HAP-1 (cell line): Measurements from ENCODE around the gene ZNF625.
A peak's percentile ranks its signal among the peaks of the same experiment; 100 is the strongest.

Source experiments
- DNase-seq, 2 experiments: peaks; one replicate each; pipeline ENCODE4 v3.0.0-alpha.2; 2016 to 2020; ENCODE audit warnings: low spot score in 2 of 2
- H3K27me3 ChIP-seq: fragments of 250-450 bp; sonication (Bioruptor Pico); 2 replicates; pipeline ENCODE4 v1.5.1; 2020; ENCODE audit warnings: low read depth, mild to moderate bottlenecking, moderate library complexity
- H3K36me3 ChIP-seq: fragments of 250-450 bp; sonication (Bioruptor Pico); replicated peaks from 2 replicates; pipeline ENCODE4 v1.5.1; 2020; ENCODE audit warnings: mild to moderate bottlenecking
- H3K4me1 ChIP-seq: fragments of 250-450 bp; sonication (Bioruptor Pico); 2 replicates; pipeline ENCODE4 v1.5.1; 2020; ENCODE audit warnings: mild to moderate bottlenecking
- H3K4me3 ChIP-seq: fragments of 250-450 bp; sonication (Bioruptor Pico); 2 replicates; pipeline ENCODE4 v1.5.1; 2020; ENCODE audit warnings: mild to moderate bottlenecking, moderate library complexity
- H3K9me3 ChIP-seq: fragments of 250-450 bp; sonication (Bioruptor Pico); 2 replicates; pipeline ENCODE4 v1.5.1; 2020; ENCODE audit warnings: mild to moderate bottlenecking, moderate library complexity
- in situ Hi-C: fragments of 300-500 bp; cut with MboI; formaldehyde crosslinking; loops from 3 replicates; pipeline ENCODE4 v1.14.3; 2020; ENCODE audit warnings: low sequenced_read_pairs, inconsistent platforms, mixed read lengths

ZNF625 gene

DNA sequence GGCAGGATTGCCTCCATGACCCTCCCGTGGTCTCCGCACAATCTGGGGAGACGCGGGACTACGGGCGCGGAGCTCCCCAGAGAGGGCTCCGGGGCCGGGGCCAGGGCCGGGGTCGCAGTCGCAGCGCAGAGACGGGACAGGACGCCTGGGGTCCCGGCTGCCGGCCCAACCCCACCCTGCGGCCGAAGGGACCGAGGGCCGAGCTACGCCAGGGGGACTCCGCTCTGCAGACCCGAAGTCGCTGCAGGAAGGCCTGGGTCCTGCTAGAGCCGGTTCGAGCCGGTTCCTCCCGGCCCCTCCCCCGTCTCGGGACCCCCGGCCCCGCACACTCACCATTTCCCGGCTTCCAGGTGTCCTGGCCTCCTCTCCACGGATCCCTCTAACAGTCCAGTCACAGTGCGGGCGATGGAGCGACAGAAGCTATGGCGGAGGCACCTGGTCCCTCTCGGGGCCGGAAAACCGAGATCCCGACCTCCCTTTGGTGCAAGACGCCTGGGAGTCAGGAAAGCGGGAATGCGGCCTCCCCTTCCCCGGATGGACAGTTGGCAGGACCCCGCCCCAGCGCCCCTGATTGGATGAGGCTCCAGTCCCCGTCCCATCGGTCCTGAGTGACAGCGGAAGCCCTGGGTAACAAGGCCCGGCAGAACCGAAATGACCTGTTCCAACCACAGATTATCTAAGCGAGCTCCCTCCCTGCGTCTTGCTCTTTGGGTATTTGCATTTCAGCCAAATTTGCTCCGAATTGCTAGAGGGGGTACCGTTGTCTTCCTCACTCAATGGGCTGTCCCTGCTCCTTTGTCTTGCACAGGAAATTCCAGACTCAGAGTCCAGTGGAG is at the start of gene ZNF625:
ZNF625 (minus strand) TSS at position 512 of the 836 bp plus-strand sequence; CDS start at position 336, 176 bp downstream.
- no peaks in the 10 kb centered on the region for H3K9me3 ChIP-seq
- no peak within 1 kb of the TSS for H3K4me3 ChIP-seq
- DNase-seq = no peak
- no peaks in the 10 kb centered on the region for H3K36me3 ChIP-seq
- no peaks in the 10 kb centered on the region for H3K4me1 ChIP-seq
- H3K27me3 ChIP-seq = no peaks in the 10 kb centered on the region
- in situ Hi-C loops = no loop called here

DNA sequence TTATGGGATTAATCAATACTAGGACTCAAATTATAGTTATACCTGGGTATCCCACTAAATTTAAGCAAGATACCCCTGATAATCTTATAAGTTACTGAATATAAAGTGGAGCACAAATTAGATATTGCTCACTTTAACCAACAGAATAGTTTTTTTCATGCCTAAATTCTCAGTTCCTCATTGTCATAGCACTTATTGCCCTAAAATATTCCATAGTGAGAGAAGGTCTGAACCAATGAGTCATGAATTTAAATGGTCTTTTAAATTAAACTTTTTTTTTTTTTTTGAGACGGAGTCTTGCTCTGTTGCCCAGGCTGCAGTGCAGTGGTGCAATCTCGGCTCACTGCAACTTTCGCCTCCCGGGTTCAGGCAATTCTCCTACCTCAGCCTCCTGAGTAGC is 48.8 kb upstream of the ZNF625 start:
- no peaks in the 10 kb centered on the region for H3K27me3 ChIP-seq
- in situ Hi-C loops = no loop called here
- H3K9me3 ChIP-seq = peaks cover 9% of the 10 kb centered on the region
- H3K4me3 ChIP-seq = no peak overlapping the region
- H3K4me1 ChIP-seq = no peaks in the 10 kb centered on the region
- no peaks in the 10 kb centered on the region for H3K36me3 ChIP-seq
- DNase-seq = no peak

DNA sequence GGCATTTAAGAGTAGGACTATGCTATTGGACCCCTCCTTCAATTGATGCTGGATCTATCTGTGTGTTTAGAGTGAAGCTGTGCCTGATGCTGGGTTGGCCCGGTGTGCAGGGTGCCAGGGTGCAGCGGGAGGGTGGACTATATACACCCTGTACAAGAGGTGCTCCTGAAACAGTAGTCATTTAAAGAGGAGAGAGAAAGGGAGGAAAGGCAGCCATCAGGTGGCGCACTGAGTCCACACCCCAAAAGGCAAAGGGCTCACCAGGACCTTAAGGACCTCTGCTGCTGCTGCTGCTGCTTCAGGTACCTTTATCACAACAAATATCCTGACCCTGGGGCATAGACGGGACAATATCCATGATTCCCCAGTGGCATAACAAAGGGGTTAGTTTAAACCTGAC is 45.7 kb upstream of the ZNF625 start:
- Histone ChIP-seq H3K36me3 (no peaks in the 10 kb centered on the region), H3K9me3 (peaks cover 2% of the 10 kb centered on the region; the same call in 1 of the 2 replicates), H3K27me3 (no peaks in the 10 kb centered on the region), H3K4me3 (no peak overlapping the region), H3K4me1 (no peaks in the 10 kb centered on the region)
- no peak for DNase-seq
- in situ Hi-C loops = no loop called here

DNA sequence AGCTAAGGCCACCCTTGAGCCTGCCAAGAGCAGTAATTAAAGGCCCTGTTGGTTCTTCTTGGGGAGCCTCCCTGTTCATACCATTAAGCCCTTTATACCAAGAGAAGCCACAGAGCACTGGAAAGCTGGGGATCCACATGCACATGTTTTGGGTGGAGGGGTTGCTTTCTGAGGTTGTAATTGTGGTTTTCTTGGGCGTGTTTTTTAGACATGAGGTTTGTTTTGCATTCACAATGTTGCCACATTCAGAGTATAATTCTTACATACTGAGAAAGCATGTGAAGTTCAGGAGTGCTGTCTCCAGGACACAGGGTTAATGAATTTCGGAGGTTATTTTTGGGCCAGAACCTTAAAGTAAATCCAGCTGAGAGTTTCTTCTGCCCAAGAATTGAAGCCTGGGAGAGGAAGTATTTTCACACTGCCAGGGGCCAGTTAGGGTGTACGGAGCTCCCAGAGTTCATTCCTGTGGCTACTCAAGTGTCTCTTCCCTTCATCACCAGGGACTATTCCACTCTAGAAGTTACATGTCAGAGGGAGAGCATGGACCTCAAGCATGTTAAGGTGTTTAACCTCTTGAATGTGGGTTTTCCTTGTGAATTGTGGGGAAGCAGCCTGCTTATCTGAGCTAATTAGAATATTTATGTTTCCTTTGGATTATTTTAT is 43.4 kb upstream of the ZNF625 start:
- no peak for DNase-seq
- Histone ChIP-seq H3K36me3 (no peaks in the 10 kb centered on the region), H3K27me3 (no peaks in the 10 kb centered on the region), H3K4me1 (no peaks in the 10 kb centered on the region), H3K9me3 (no peaks in the 10 kb centered on the region; the same call in 1 of the 2 replicates), H3K4me3 (no peak overlapping the region)
- in situ Hi-C loops = no loop called here

DNA sequence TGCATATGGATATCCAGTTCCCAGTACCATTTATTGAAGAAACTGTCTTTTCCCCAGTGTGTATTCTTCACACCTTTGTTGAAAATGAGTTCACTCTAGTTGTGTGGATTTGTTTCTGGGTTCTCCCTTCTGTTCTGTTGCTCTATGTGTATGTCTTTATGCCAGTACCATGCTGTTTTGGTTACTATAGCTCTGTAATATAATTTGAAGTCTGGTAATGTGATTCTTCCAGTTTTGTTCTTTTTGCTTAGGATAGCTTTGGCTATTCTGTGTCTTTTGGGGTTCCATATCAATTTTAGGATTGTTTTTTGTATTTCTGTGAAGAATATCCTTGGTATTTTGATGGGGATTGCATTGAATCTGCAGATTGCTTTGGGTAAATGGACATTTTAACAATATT is 41.6 kb upstream of the ZNF625 start:
- H3K4me1 ChIP-seq = no peaks in the 10 kb centered on the region
- in situ Hi-C loops = no loop called here
- no peaks in the 10 kb centered on the region for H3K36me3 ChIP-seq
- H3K9me3 ChIP-seq = no peaks in the 10 kb centered on the region
- no peak overlapping the region for H3K4me3 ChIP-seq
- no peak for DNase-seq
- H3K27me3 ChIP-seq = no peaks in the 10 kb centered on the region

DNA sequence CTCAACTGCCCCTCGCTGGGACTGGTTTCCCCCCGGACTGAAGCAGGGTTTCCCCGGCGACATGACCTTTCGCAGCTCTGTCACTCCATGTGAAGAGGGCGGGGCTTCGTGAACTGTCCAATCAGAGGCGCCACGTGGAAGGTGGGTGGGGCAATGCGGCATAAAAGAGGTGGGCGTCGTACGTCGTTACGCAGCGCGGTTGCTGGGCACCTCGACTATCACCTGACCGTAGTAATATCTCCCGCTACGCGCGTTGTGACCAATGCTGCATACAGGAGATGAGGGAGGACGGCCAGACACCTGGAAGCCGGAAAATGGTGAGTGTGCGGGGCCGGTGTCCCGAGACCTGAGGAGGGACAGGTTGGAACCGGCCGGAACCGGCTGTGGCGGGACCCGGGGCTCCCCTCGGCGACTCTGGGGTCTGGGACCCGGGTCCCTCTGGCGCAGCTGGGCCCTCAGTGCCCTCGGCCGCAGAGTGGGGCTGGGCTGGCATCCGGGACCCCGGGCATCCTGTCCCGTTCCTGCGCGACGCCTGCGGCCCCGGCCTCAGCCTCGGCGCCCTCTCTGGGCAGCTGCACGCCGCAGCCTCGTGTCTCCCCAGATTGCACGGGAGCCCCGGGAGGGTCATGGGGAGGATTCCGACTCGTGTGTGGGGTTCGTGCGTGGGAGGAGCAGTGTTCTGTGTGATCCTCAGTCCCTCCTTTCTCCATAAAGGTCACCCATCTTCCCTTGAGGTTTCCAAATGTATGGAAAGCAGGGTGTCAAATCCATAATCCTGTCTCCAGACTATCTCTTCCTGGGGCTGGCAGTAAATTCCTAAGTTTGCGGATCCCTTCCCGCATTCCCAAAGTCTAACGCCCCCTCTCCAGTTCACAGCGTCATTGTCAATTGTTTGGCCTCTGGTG is 38.5 kb upstream of the ZNF625 start:
- in situ Hi-C loops = no loop called here
- H3K36me3 ChIP-seq = no peaks in the 10 kb centered on the region
- no peaks in the 10 kb centered on the region for H3K27me3 ChIP-seq
- DNase-seq = no peak
- H3K9me3 ChIP-seq = no peaks in the 10 kb centered on the region
- H3K4me1 ChIP-seq = no peaks in the 10 kb centered on the region
- no peak overlapping the region for H3K4me3 ChIP-seq

DNA sequence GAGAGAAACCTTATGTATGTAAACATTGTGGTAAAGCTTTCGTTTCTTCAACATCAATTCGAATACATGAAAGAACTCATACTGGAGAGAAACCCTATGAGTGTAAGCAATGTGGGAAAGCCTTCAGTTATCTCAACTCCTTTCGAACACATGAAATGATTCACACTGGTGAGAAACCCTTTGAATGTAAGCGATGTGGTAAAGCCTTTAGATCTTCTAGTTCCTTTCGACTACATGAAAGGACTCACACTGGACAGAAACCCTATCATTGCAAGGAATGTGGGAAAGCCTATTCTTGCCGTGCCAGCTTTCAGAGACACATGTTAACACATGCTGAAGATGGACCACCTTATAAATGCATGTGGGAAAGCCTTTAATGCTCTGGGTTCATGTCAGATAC is 31.1 kb upstream of the ZNF625 start:
- DNase-seq = no peak
- in situ Hi-C loops = no loop called here
- Histone ChIP-seq H3K4me3 (no peak overlapping the region), H3K36me3 (peaks cover 22% of the 10 kb centered on the region), H3K9me3 (peaks cover 24% of the 10 kb centered on the region), H3K4me1 (no peaks in the 10 kb centered on the region), H3K27me3 (no peaks in the 10 kb centered on the region)

DNA sequence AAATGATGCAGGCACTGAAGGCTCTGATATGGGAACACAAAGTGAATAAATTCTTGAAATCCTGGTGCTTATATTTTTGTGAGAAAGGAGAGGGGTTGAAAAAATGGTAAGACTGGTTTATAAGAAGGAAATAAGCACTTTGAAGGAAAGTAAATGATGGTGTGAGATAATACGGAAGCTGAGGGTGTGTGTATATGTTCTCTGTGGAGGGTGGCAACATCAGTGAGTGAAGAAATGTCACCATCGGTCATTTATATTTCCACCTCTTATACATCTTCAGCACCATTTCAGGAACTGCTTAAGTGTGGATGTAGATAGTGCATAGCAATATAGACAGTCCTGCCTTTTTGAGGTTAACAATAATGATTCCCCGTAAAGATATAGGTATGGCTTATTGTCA is 23.8 kb upstream of the ZNF625 start:
- in situ Hi-C loops = no loop called here
- no peak for DNase-seq

DNA sequence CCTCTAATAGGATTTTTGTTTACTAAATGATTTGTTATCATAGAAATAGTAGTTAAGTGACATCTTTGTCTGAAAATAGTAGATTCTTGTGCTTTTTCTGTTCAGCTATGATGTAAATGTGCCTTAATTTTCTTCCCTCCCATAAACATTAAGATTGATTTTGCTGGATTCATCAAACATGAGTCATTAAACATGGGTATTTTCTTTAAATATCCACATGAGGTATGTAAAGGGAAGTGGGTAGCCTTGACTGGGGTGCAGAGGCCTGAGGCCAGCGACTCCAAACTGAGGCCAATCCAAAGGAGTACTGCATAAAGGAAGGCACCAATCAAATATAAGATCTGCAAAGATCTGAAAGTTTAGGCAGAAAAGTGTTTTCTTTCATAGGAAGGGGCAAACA is 10.1 kb upstream of the ZNF625 start:
- in situ Hi-C loops = no loop called here
- Histone ChIP-seq H3K27me3 (no peaks in the 10 kb centered on the region), H3K36me3 (no peaks in the 10 kb centered on the region), H3K9me3 (no peaks in the 10 kb centered on the region), H3K4me1 (no peaks in the 10 kb centered on the region), H3K4me3 (no peak overlapping the region)
- DNase-seq = no peak

More for the DNA sequence above, 23.8 kb upstream of the ZNF625 start:
- no peaks in the 10 kb centered on the region for H3K36me3 ChIP-seq
- no peaks in the 10 kb centered on the region for H3K4me1 ChIP-seq
- no peak overlapping the region for H3K4me3 ChIP-seq
- H3K9me3 ChIP-seq = peaks cover 15% of the 10 kb centered on the region
- no peaks in the 10 kb centered on the region for H3K27me3 ChIP-seq

DNA sequence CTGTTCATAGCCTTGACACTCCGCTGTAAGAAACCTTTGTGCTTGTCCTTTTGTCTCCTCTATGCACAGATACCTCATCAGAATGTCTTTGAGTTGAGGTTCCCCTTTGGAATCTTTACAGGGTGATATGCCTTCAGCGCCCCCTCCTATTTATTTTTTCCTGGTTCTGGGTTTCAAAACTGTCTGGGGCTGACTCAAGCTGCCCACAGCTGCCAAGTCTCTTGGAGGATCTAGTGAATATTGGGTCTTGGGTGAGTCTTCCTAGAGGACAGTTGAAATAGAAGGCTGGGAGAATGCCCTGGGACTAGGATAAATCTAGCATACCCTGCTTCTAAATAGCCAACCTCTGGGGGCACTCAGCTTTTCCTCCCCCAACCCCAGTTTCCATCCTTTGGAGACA is 7.3 kb upstream of the ZNF625 start:
- no peaks in the 10 kb centered on the region for H3K27me3 ChIP-seq
- no peaks in the 10 kb centered on the region for H3K4me1 ChIP-seq
- no peaks in the 10 kb centered on the region for H3K36me3 ChIP-seq
- no peak for DNase-seq
- H3K4me3 ChIP-seq = peak overlapping the region; percentile 62
- in situ Hi-C loops = no loop called here
- H3K9me3 ChIP-seq = no peaks in the 10 kb centered on the region

DNA sequence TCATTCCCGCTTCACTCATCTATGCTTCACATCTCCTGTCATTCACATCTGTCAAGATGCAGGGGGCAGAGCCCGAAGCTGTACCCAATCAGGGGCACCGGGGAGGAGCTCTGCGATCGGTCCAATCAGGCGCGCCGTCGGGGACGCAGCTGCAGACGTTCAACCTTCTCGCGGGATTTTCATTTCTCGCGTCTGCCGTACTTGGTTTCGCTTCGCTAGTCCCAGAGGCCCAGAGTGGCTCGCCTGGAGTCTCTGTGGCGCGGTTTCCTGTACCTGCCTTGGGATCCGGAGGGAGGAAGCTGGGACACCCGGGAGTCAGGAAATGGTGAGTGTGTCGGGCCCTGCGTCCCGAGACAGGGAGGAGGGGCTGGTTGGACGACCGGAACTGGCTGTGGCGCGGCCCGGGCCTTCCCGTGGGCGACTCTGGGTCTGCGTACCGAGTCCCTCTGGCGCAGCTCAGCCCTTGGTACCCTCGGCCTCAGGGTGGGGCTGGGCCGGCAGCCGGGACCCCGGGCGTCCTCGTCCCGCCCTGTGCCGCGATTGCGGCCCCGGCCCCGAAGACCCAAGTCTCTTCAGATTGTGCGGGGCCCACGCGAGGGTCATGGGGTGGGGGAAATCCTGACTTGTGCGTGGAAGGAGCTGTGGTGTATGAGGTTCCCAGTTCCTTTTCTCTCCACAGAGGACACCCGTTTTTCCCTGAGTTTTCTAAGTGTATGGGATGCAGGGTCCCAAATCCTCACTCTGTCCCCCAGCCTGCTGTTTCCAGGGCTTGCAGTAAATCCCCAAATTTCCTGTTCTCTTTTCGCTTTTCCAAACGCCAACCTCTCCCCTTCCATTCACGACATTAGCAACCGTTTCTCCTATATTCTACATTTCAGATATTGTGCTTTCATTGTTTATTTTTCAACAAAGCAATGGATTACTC is 6.6 kb upstream of the ZNF625 start, which contains the start of gene ZNF136:
ZNF136 (plus strand) TSS at position 215 of the 925 bp plus-strand sequence; CDS start at position 323, 108 bp downstream.
- peak within 1 kb of the TSS; percentile 62 for H3K4me3 ChIP-seq
- no peaks in the 10 kb centered on the region for H3K36me3 ChIP-seq
- no peaks in the 10 kb centered on the region for H3K4me1 ChIP-seq
- no peaks in the 10 kb centered on the region for H3K9me3 ChIP-seq
- H3K27me3 ChIP-seq = no peaks in the 10 kb centered on the region
- peak; percentile 77 to 94 for DNase-seq
- in situ Hi-C loops = no loop called here

DNA sequence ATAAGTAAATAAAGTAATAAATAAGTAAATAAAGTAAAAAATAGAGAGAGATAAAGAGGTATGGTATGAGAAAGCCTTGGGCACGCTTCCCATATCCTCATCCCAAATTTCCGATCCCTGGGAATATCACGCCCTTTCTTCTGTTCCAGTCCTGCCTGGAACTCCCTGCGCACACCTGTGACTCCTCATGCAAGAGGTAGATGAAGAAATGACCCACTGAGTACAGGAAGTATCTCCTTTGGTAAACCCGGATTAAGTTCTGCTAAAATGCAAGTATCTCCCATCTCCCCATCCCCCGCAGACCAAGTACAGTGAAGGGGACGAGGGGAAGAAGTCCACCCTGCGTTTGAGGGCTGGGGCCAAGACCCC is 6.0 kb upstream of the ZNF625 start:
- Histone ChIP-seq H3K27me3 (no peaks in the 10 kb centered on the region), H3K4me1 (no peaks in the 10 kb centered on the region), H3K36me3 (no peaks in the 10 kb centered on the region), H3K9me3 (no peaks in the 10 kb centered on the region), H3K4me3 (peak overlapping the region; percentile 62)
- no peak for DNase-seq
- in situ Hi-C loops = no loop called here
